Fibroblast of lung (primary cell): Measurements from ENCODE around the gene CLTB. TPM values are rescaled to one million over a fixed set of nuclear protein-coding genes. Genes with fewer than 3 reads are reported as not detected.

ENCODE experiments used
- DNase-seq, 2 donors: peaks; one replicate each; pipeline versions ENCODE4 v3.0.0 to v3.0.0-alpha.2; 2010; ENCODE audit warnings: low read depth in 2 of 2
- H2AFZ ChIP-seq: 2 replicates; pipeline ENCODE4 v1.5.1; 2012; ENCODE audit warnings: low read length, control low read depth, inconsistent platforms
- H3K27ac ChIP-seq: 2 replicates; pipeline ENCODE4 v1.5.1; 2011; ENCODE audit warnings: low read length, control low read depth; ENCODE audit not compliant: insufficient read depth
- H3K27me3 ChIP-seq: 2 replicates; pipeline ENCODE4 v1.5.1; 2011; ENCODE audit warnings: mild to moderate bottlenecking, low read length; ENCODE audit not compliant: control insufficient read depth, insufficient read depth
- H3K36me3 ChIP-seq: 2 replicates; pipeline ENCODE4 v1.5.1; 2011; ENCODE audit warnings: low read length; ENCODE audit not compliant: control insufficient read depth, insufficient read depth
- H3K4me1 ChIP-seq: 2 replicates; pipeline ENCODE4 v1.5.1; 2011; ENCODE audit warnings: low read length; ENCODE audit not compliant: control insufficient read depth, insufficient read depth; ENCODE audit errors: extremely low read depth
- H3K4me2 ChIP-seq: 2 replicates; pipeline ENCODE4 v1.5.1; 2011; ENCODE audit warnings: low read length, control low read depth; ENCODE audit not compliant: insufficient read depth; ENCODE audit errors: extremely low read depth
- H3K4me3 ChIP-seq, 4 experiments: fragments of 200-600 bp in 1 of 4; sonication (generic) in 1 of 4; replicated peaks in 1 of 4; 2 replicates each; pipeline ENCODE4 v1.5.1; 2011 to 2016; ENCODE audit warnings: low read length in 4 of 4, low read depth in 3 of 4, mild to moderate bottlenecking in 3 of 4, control low read depth in 2 of 4, inconsistent platforms in 1 of 4, mixed read lengths in 1 of 4; ENCODE audit not compliant: insufficient read depth in 1 of 4; ENCODE audit errors: control extremely low read depth in 1 of 4
- H3K79me2 ChIP-seq: 2 replicates; pipeline ENCODE4 v1.5.1; 2012; ENCODE audit warnings: mild to moderate bottlenecking, low read length, inconsistent platforms; ENCODE audit not compliant: control insufficient read depth, insufficient read depth
- H3K9ac ChIP-seq: 2 replicates; pipeline ENCODE4 v1.5.1; 2011; ENCODE audit warnings: mild to moderate bottlenecking, low read length, control low read depth; ENCODE audit not compliant: insufficient read depth
- H3K9me3 ChIP-seq: 2 replicates; pipeline ENCODE4 v1.5.1; 2012; ENCODE audit warnings: low read depth, low read length; ENCODE audit not compliant: control insufficient read depth, insufficient read depth
- H4K20me1 ChIP-seq: 2 replicates; pipeline ENCODE4 v1.5.1; 2011; ENCODE audit warnings: low read length; ENCODE audit not compliant: control insufficient read depth, insufficient read depth; ENCODE audit errors: extremely low read depth
- CTCF ChIP-seq, 2 donors: IDR thresholded peaks in 1 of 2; conservative IDR thresholded peaks in 1 of 2; 1 replicate in 1 of 2; 2 replicates in 1 of 2; pipeline ENCODE4 v1.5.1; 2011 to 2012; ENCODE audit warnings: low read length in 2 of 2, control low read depth in 1 of 2, inconsistent platforms in 1 of 2, low read depth in 1 of 2, mild to moderate bottlenecking in 1 of 2
- EZH2 ChIP-seq: IDR thresholded peaks from 2 replicates; pipeline ENCODE4 v1.5.1; 2012; ENCODE audit warnings: low read length, control low read depth, mild to moderate bottlenecking; ENCODE audit errors: missing control alignments
- polyA plus RNA-seq, 2 donors: library from polyadenylated mRNA; depleted of rRNA in 1 of 2; stranded (reverse) in 1 of 2; unstranded in 1 of 2; fragments of >200 nt; gene quantifications; 2 replicates each; pipeline ENCODE4 v1.2.1, GENCODE V29; 2011 to 2012; ENCODE audit warnings: missing spikeins in 1 of 2
- total RNA-seq: library from RNA; depleted of rRNA; stranded (reverse); fragments of >200 nt; gene quantifications from 2 replicates; pipeline ENCODE4 v1.2.1, GENCODE V29; 2014

Gene CLTB
- total and polyA plus RNA-seq, 2 donors (not counting 1 experiment from before 2014, with no cell fraction given): 90.8 to 94.3 TPM

GRCh38 chr5:176362233-176362490 lies 54.2 kb downstream of the CLTB start:
- peak overlapping the region; percentile 96 for H2AFZ ChIP-seq
- TF ChIP-seq EZH2 (no peak), CTCF (conservative IDR thresholded peaks at IDR 0.05 in 1 of 2, IDR thresholded peaks at IDR 0.05 in 1 of 2; ENCODE audit: low read depth in 1 of 2, low read length in 2 of 2) (no peak)
- H3K4me3 ChIP-seq: peak overlapping the region; percentile 88 to 99 (median 90)
- H3K9ac ChIP-seq: no peak overlapping the region
- peaks cover 4% of the 10 kb centered on the region for H3K4me1 ChIP-seq
- H3K27ac ChIP-seq: no peak overlapping the region
- H3K9me3 ChIP-seq: no peaks in the 10 kb centered on the region
- no peaks in the 10 kb centered on the region for H4K20me1 ChIP-seq
- no peaks in the 10 kb centered on the region for H3K27me3 ChIP-seq
- H3K4me2 ChIP-seq: peak overlapping the region; percentile 73
- DNase-seq: no peak
- peaks cover 28% of the 10 kb centered on the region for H3K79me2 ChIP-seq
- H3K36me3 ChIP-seq: peaks cover 2% of the 10 kb centered on the region

- H3K27ac ChIP-seq: peak within 1 kb of the TSS; percentile 62
- H3K4me2 ChIP-seq: peak within 1 kb of the TSS; percentile 73
- TF ChIP-seq CTCF (conservative IDR thresholded peaks at IDR 0.05 in 1 of 2, IDR thresholded peaks at IDR 0.05 in 1 of 2; ENCODE audit: low read depth in 1 of 2, low read length in 2 of 2) (peak; percentile 27 to 36), EZH2 (no peak)
- peaks cover 2% of the 10 kb centered on the region for H3K36me3 ChIP-seq
- peak within 1 kb of the TSS; percentile 96 for H2AFZ ChIP-seq
- no peaks in the 10 kb centered on the region for H4K20me1 ChIP-seq
- DNase-seq: peak; percentile 90 to 91
- peaks cover 4% of the 10 kb centered on the region for H3K4me1 ChIP-seq
- H3K9ac ChIP-seq: peak within 1 kb of the TSS; percentile 84
- no peaks in the 10 kb centered on the region for H3K27me3 ChIP-seq
- no peaks in the 10 kb centered on the region for H3K9me3 ChIP-seq
- peak within 1 kb of the TSS; percentile 88 to 99 (median 90) for H3K4me3 ChIP-seq
- peaks cover 30% of the 10 kb centered on the region for H3K79me2 ChIP-seq
Measured at GRCh38 chr5:176361437-176362232, 54.7 kb downstream of the CLTB start, which contains the start of gene KIAA1191. Gene KIAA1191 (minus strand): TSS chr5:176361764. CDS start chr5:176359508, 2,256 bp downstream.

GRCh38 chr5:176360894-176361436 lies 55.4 kb downstream of the CLTB start:
- H4K20me1 ChIP-seq: no peaks in the 10 kb centered on the region
- H3K9me3 ChIP-seq: no peaks in the 10 kb centered on the region
- peaks cover 4% of the 10 kb centered on the region for H3K4me1 ChIP-seq
- peaks cover 5% of the 10 kb centered on the region for H3K36me3 ChIP-seq
- peak overlapping the region; percentile 88 to 99 (median 90) for H3K4me3 ChIP-seq
- H3K27ac ChIP-seq: peak overlapping the region; percentile 62
- H3K9ac ChIP-seq: peak overlapping the region; percentile 84
- no peaks in the 10 kb centered on the region for H3K27me3 ChIP-seq
- peak in 1 of 2 donors; percentile 7 for DNase-seq
- H2AFZ ChIP-seq: peak overlapping the region; percentile 85
- peak overlapping the region; percentile 71 for H3K4me2 ChIP-seq
- TF ChIP-seq EZH2 (no peak), CTCF (conservative IDR thresholded peaks at IDR 0.05 in 1 of 2, IDR thresholded peaks at IDR 0.05 in 1 of 2; ENCODE audit: low read depth in 1 of 2, low read length in 2 of 2) (no peak)
- peaks cover 37% of the 10 kb centered on the region for H3K79me2 ChIP-seq
